ENCODE measurements around the gene ZC2HC1B. TPM values are rescaled to one million over a fixed set of nuclear protein-coding genes. Genes with fewer than 3 reads are reported as not detected.

Gene ZC2HC1B
- total RNA-seq, 1 experiment from 2014 or later: not detected

DNA sequence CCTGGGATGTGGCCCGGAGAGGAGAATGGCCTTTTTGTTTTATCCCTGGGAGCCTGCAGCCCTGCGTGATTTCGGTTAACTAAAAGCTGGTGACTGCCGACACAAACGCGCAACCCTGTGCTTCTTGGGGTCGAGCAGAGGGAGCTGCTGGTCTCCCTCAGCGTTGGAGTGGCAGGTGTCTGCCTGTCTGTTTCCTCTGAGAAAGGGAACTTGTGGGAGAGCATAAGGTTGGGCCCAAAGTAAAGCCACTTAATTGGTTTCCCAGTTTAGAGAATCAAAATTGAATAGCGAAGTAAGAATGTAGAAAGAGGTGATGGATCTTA lies 20.6 kb upstream of the ZC2HC1B start:
- H3K79me2 ChIP-seq (ENCODE audit: insufficient read depth, low read length): peaks cover 56% of the 10 kb centered on the region
- H3K27me3 ChIP-seq (ENCODE audit: insufficient read depth, low read length): no peaks in the 10 kb centered on the region
- TF ChIP-seq ZFX (IDR thresholded peaks at IDR 0.05) (peak; percentile 92; the same call in 1 of the 2 replicates), YY1 (IDR thresholded peaks at IDR 0.05; ENCODE audit: extremely low read depth, insufficient replicate concordance, low read depth, low read length) (no peak)
- RAD21 ChIA-PET (ENCODE audit: low non-redundant PET in 1 of 2, low total read pairs in 2 of 2, uncharacterized antibody in 2 of 2, unreplicated experiment in 2 of 2): no interaction called here
- BruUV-seq (replicated peaks): no TSS peak
- CTCF ChIA-PET: interaction anchor here (0.9 kb wide), 1 partner anchor 268 kb away, joined by 3 read pairs; no protein-coding TSS in a partner anchor
- H3K9ac ChIP-seq (ENCODE audit: low read length): peak overlapping the region; percentile 96
- ATAC-seq (no peak; the same call in 1 of the 2 replicates), DNase-seq (ENCODE audit: low read depth, low spot score) (no peak)
- peaks cover 31 to 40% of the 10 kb centered on the region in 2 experiments for H3K36me3 ChIP-seq (ENCODE audit: control insufficient read depth in 1 of 2, insufficient read depth in 2 of 2, low read length in 2 of 2)
- H3K4me2 ChIP-seq (ENCODE audit: low read length): peak overlapping the region; percentile 80
- H3K9me3 ChIP-seq (ENCODE audit: control insufficient read depth in 1 of 2, insufficient read depth in 1 of 2, low read depth in 1 of 2, low read length in 2 of 2): no peaks in the 10 kb centered on the region
- H4K20me1 ChIP-seq (ENCODE audit: insufficient read depth): no peaks in the 10 kb centered on the region; the same call in 1 of the 2 replicates
- peaks cover 4 to 11% of the 10 kb centered on the region in 2 experiments; a peak in 3 of 4 replicates for H3K4me1 ChIP-seq (ENCODE audit: control insufficient read depth in 1 of 2, insufficient read depth in 2 of 2, low read length in 2 of 2)
- H3K4me3 ChIP-seq (replicated peaks in 1 of 2; ENCODE audit: low read depth in 1 of 2, low read length in 2 of 2): peak overlapping the region; percentile 93 to 97
- H2AFZ ChIP-seq (ENCODE audit: low read depth, low read length, poor library complexity, severe bottlenecking): no peak overlapping the region
- peak overlapping the region; percentile 57 for H3K27ac ChIP-seq (ENCODE audit: low read depth, low read length)
- H3K9me2 ChIP-seq (ENCODE audit: insufficient read depth): no peaks in the 10 kb centered on the region
- POLR2A ChIA-PET: interaction anchor here (1.8 kb wide), 1 partner anchor 20 kb away, joined by 6 read pairs; no protein-coding TSS in a partner anchor
- intact Hi-C loops (cut with micrococcal nuclease): loop anchor here (5.0 kb wide), 3 partner anchors 166 to 266 kb away; partner anchors contain the start of gene PHACTR2

- peak overlapping the region; percentile 80 for H3K4me2 ChIP-seq (ENCODE audit: low read length)
- no peak overlapping the region for H2AFZ ChIP-seq (ENCODE audit: low read depth, low read length, poor library complexity, severe bottlenecking)
- ChIA-PET POLR2A (interaction anchor here (1.8 kb wide), 1 partner anchor 19 kb away, joined by 6 read pairs; no protein-coding TSS in a partner anchor), RAD21 (ENCODE audit: low non-redundant PET in 1 of 2, low total read pairs in 2 of 2, uncharacterized antibody in 2 of 2, unreplicated experiment in 2 of 2) (no interaction called here), CTCF (no interaction called here)
- H3K36me3 ChIP-seq (ENCODE audit: control insufficient read depth in 1 of 2, insufficient read depth in 2 of 2, low read length in 2 of 2): peaks cover 34 to 43% of the 10 kb centered on the region in 2 experiments
- H3K27me3 ChIP-seq (ENCODE audit: insufficient read depth, low read length): no peaks in the 10 kb centered on the region
- H3K9me3 ChIP-seq (ENCODE audit: control insufficient read depth in 1 of 2, insufficient read depth in 1 of 2, low read depth in 1 of 2, low read length in 2 of 2): no peaks in the 10 kb centered on the region
- TF ChIP-seq EGR1 (IDR thresholded peaks at IDR 0.05; ENCODE audit: low read depth) (no peak), POLR2AphosphoS5 (IDR thresholded peaks at IDR 0.05; ENCODE audit: low read depth, low read length) (no peak), ZFX (IDR thresholded peaks at IDR 0.05) (no peak), JUND (IDR thresholded peaks at IDR 0.05) (no peak), EZH2phosphoT487 (IDR thresholded peaks at IDR 0.05; ENCODE audit: borderline replicate concordance) (no peak), FOSL1 (IDR thresholded peaks at IDR 0.05; ENCODE audit: low read depth) (no peak), SP1 (IDR thresholded peaks at IDR 0.05; ENCODE audit: low read depth) (no peak), TCF7L2 (IDR thresholded peaks at IDR 0.05; ENCODE audit: borderline replicate concordance, extremely low read depth, insufficient read depth, insufficient read length) (no peak), POLR2A (IDR thresholded peaks at IDR 0.05; ENCODE audit: borderline replicate concordance, extremely low read depth, insufficient read depth, insufficient read length) (no peak), REST (IDR thresholded peaks at IDR 0.05; ENCODE audit: low read depth) (no peak)
- TF ChIP-seq, protein P1, sequence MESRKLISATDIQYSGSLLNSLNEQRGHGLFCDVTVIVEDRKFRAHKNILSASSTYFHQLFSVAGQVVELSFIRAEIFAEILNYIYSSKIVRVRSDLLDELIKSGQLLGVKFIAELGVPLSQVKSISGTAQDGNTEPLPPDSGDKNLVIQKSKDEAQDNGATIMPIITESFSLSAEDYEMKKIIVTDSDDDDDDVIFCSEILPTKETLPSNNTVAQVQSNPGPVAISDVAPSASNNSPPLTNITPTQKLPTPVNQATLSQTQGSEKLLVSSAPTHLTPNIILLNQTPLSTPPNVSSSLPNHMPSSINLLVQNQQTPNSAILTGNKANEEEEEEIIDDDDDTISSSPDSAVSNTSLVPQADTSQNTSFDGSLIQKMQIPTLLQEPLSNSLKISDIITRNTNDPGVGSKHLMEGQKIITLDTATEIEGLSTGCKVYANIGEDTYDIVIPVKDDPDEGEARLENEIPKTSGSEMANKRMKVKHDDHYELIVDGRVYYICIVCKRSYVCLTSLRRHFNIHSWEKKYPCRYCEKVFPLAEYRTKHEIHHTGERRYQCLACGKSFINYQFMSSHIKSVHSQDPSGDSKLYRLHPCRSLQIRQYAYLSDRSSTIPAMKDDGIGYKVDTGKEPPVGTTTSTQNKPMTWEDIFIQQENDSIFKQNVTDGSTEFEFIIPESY (IDR thresholded peaks at IDR 0.05; ENCODE audit: extremely low read depth, insufficient replicate concordance, low read length): no peak
- TF ChIP-seq, protein P2, sequence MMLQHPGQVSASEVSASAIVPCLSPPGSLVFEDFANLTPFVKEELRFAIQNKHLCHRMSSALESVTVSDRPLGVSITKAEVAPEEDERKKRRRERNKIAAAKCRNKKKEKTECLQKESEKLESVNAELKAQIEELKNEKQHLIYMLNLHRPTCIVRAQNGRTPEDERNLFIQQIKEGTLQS (IDR thresholded peaks at IDR 0.05): no peak
- no peaks in the 10 kb centered on the region; the same call in 1 of the 2 replicates for H4K20me1 ChIP-seq (ENCODE audit: insufficient read depth)
- no peak for DNase-seq (ENCODE audit: low read depth, low spot score)
- no TSS peak for BruUV-seq (replicated peaks)
- no peak for ATAC-seq
- intact Hi-C loops (cut with micrococcal nuclease): loop anchor here (5.0 kb wide), 3 partner anchors 167 to 267 kb away; partner anchors contain the start of gene PHACTR2
- H3K79me2 ChIP-seq (ENCODE audit: insufficient read depth, low read length): peaks cover 60% of the 10 kb centered on the region
- H3K27ac ChIP-seq (ENCODE audit: low read depth, low read length): no peak overlapping the region
- no peaks in the 10 kb centered on the region for H3K9me2 ChIP-seq (ENCODE audit: insufficient read depth)
- peaks cover 4 to 11% of the 10 kb centered on the region in 2 experiments; a peak in 3 of 4 replicates for H3K4me1 ChIP-seq (ENCODE audit: control insufficient read depth in 1 of 2, insufficient read depth in 2 of 2, low read length in 2 of 2)
- H3K9ac ChIP-seq (ENCODE audit: low read length): peak overlapping the region; percentile 96
- H3K4me3 ChIP-seq (replicated peaks in 1 of 2; ENCODE audit: low read depth in 1 of 2, low read length in 2 of 2): peak overlapping the region; percentile 93 to 97
Observed at GRCh38 chr6:143844006-143844405, 20.3 kb upstream of the ZC2HC1B start.
